Measurements from ENCODE around the gene PROSER3. TPM values are rescaled to one million over a fixed set of nuclear protein-coding genes. Genes with fewer than 3 reads are reported as not detected.
A peak's percentile ranks its signal among the peaks of the same experiment; 100 is the strongest.

PROSER3 gene
- total and polyA plus RNA-seq, 2 donors (not counting 1 experiment from before 2014, with no cell fraction given), result 26.0 to 61.0 TPM

- no peaks in the 10 kb centered on the region for H3K27me3 Mint-ChIP-seq
- Histone ChIP-seq H3K9me3 (ENCODE audit: control extremely low read depth in 1 of 3, control insufficient read depth in 2 of 3, insufficient read depth in 1 of 3, low read length in 2 of 3) (no peaks in the 10 kb centered on the region), H4K20me1 (ENCODE audit: control insufficient read depth, insufficient read depth, low read length, poor library complexity, severe bottlenecking) (peaks cover 27% of the 10 kb centered on the region), H3K9ac (ENCODE audit: low read length) (peak overlapping the region; percentile 91), H3K27me3 (replicated peaks in 1 of 4; ENCODE audit: control extremely low read depth in 1 of 4, control insufficient read depth in 3 of 4, insufficient read depth in 4 of 4, low read length in 3 of 4) (no peaks in the 10 kb centered on the region), H3K27ac (ENCODE audit: low read length in 2 of 2) (peak overlapping the region; percentile 59 to 73), H3K4me3 (ENCODE audit: control extremely low read depth in 1 of 5, extremely low read depth in 1 of 5, insufficient read depth in 1 of 5, low read depth in 2 of 5, low read length in 4 of 5) (peak overlapping the region; percentile 60 to 93 (median 83)), H3K79me2 (ENCODE audit: control insufficient read depth, insufficient read depth, low read length) (peaks cover 44% of the 10 kb centered on the region), H2AFZ (ENCODE audit: insufficient read depth, low read depth, low read length, poor library complexity, severe bottlenecking) (peak overlapping the region; percentile 66), H3K36me3 (replicated peaks in 1 of 2; ENCODE audit: control extremely low read depth in 1 of 2, control insufficient read depth in 1 of 2, extremely low read depth in 1 of 2, insufficient read depth in 2 of 2, low read length in 1 of 2) (peaks cover 0 to 35% of the 10 kb centered on the region in 2 experiments), H3K4me2 (replicated peaks; ENCODE audit: low read depth, low read length, poor library complexity, severe bottlenecking) (peak overlapping the region; percentile 100), H3K4me1 (ENCODE audit: control insufficient read depth in 2 of 2, insufficient read depth in 2 of 2, low read length in 2 of 2) (peaks cover 34 to 64% of the 10 kb centered on the region in 2 donors)
- peak overlapping the region; percentile 96 for H3K4me3 Mint-ChIP-seq
- POLR2A ChIA-PET, result interaction anchor here (0.7 to 1.5 kb wide), 10 partner anchors 8 to 159 kb away, joined by 3 to 10 read pairs (median 3); partner anchors contain the start of genes HSPB6, LIN37 and NFKBID
- DNase-seq, result peak; percentile 95
- H3K27ac Mint-ChIP-seq, result peak overlapping the region; percentile 92
- H3K9me3 Mint-ChIP-seq (ENCODE audit: insufficient read depth), result no peaks in the 10 kb centered on the region
- WGBS (ENCODE audit: insufficient coverage), result under 1% methylated on average over 63 of the region's 63 CpGs
- peak; percentile 64 for ATAC-seq (ENCODE audit: low read depth)
- TF ChIP-seq EZH2 (IDR thresholded peaks at IDR 0.05; ENCODE audit: borderline replicate concordance, insufficient read depth, low read depth, low read length, poor library complexity, severe bottlenecking) (no peak), CTCF (IDR thresholded peaks at IDR 0.05) (no peak)
- CTCF ChIA-PET, result interaction anchor here (0.8 to 1.6 kb wide), 9 partner anchors 8 to 218 kb away, joined by 3 to 7 read pairs (median 4); partner anchors contain the start of gene LIN37
- peaks cover 57% of the 10 kb centered on the region for H3K4me1 Mint-ChIP-seq
- intact Hi-C loops (cut with micrococcal nuclease), result loop anchor here (1.0 to 10.0 kb wide), 8 partner anchors 18 to 474 kb away; partner anchors contain the start of genes ARHGAP33, PROSER3, ZNF146 and ZNF565
Observed at GRCh38 chr19:35740423-35741202, 17.4 kb upstream of the PROSER3 start.

Data from B cell (primary cell).